ENCODE results near the gene OOSP4A.

OOSP4A gene

DNA sequence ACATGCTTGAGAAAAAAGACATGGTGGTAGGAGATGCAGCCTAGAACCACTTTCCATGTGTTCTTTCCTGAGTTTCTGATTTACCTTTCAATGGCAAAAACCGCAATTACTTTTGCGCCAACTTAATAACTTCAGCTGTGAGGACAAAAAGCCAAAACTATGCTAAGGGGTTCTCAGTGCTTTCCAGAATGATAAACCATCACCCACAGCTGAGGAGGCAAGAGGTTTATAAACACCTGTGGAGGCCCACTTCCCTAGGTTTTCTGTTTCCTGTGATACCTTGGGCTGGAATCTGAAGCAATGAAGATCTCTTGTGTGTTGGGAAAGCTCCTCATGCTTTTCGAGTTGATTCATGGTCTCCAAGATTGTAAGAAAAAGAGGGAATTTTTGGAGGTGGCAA is at the start of gene OOSP4A:
TSS of gene OOSP4A (plus strand) at position 301 of the 400 bp plus-strand sequence. CDS start at position 301, 0 bp downstream.
- no peak for DNase-seq (ENCODE audit: low read depth)
- TF ChIP-seq, protein P1, sequence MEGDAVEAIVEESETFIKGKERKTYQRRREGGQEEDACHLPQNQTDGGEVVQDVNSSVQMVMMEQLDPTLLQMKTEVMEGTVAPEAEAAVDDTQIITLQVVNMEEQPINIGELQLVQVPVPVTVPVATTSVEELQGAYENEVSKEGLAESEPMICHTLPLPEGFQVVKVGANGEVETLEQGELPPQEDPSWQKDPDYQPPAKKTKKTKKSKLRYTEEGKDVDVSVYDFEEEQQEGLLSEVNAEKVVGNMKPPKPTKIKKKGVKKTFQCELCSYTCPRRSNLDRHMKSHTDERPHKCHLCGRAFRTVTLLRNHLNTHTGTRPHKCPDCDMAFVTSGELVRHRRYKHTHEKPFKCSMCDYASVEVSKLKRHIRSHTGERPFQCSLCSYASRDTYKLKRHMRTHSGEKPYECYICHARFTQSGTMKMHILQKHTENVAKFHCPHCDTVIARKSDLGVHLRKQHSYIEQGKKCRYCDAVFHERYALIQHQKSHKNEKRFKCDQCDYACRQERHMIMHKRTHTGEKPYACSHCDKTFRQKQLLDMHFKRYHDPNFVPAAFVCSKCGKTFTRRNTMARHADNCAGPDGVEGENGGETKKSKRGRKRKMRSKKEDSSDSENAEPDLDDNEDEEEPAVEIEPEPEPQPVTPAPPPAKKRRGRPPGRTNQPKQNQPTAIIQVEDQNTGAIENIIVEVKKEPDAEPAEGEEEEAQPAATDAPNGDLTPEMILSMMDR (conservative IDR thresholded peaks at IDR 0.05; ENCODE audit: low read depth, low read length): no peak

DNA sequence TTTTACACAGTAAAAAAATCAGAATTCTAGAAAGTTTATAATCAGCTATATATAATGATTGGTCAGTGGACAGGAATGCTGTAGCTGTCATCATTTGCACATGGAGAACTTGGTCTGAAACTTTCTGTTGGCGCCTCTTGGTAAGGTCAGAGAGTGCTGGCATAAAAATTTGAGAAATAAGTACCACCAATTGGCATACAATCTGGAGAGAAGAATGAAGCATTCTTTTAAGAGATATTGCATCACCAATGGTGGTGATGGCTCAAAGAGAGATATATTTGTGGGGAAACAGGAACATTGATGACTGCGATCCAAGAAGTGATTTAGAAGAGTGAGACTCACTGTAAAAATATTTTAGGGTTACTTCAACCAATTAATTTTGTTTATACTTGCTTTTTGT is 45.4 kb upstream of the OOSP4A start:
- no peak overlapping the region for H3K4me3 ChIP-seq (ENCODE audit: low read length)
- DNase-seq (ENCODE audit: low read depth): no peak
- TF ChIP-seq, protein P1 (conservative IDR thresholded peaks at IDR 0.05; ENCODE audit: low read depth, low read length): no peak

More for the DNA sequence above, at the start of gene OOSP4A:
- H3K4me3 ChIP-seq (ENCODE audit: low read length): no peak within 1 kb of the TSS

DNA sequence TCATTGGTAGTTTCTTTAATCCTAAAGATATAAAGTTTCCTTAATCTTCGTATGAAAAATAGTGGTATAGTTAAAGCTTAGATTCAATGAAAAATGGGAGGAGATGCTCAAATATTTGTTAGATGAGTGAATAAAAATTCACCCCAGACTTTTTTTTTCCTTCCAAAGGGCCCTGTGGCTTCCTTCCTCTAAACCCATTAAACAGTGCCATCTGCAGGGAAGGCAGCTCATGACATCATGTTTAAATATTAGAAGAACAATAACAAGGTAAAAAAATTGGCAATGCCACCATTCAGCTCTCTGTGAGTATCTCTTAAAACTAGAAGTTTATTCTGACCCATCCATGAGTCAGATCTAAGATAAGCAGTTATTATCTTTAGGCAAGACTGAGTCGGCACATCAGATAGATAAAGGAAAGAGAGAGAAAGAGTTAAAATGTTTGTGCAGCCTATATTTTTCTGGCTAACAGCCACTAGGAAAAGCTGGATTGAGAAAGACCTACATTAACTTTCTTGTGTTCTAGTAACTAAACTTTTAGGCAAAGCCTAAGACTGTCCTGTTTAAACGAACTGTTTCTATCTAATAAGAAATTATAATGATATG is 44.7 kb upstream of the OOSP4A start:
- TF ChIP-seq, protein P1 (conservative IDR thresholded peaks at IDR 0.05; ENCODE audit: low read depth, low read length): peak; percentile 71
- H3K4me3 ChIP-seq (ENCODE audit: low read length): no peak overlapping the region
- no peak for DNase-seq (ENCODE audit: low read depth)

DNA sequence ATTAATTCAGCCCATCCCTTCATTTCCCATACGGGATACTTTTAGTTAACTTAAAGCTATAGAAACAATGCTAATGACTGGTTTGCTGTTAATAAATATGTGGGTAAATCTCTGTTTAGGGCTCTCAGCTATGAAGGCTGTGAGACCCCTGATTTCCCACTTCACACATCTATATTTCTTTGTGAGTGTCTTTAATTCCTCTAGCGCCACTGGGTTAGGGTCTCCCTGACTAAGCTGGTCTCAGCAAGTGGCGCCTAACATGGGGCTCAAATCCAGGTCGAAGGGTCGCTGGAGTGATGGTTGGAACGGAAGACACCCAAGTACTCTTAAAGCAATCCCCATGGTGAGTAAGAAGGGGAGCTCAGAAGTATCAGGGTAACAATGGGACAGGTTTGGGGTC is 40.0 kb upstream of the OOSP4A start:
- DNase-seq (ENCODE audit: low read depth): no peak
- TF ChIP-seq, protein P1 (conservative IDR thresholded peaks at IDR 0.05; ENCODE audit: low read depth, low read length): no peak
- H3K4me3 ChIP-seq (ENCODE audit: low read length): no peak overlapping the region

DNA sequence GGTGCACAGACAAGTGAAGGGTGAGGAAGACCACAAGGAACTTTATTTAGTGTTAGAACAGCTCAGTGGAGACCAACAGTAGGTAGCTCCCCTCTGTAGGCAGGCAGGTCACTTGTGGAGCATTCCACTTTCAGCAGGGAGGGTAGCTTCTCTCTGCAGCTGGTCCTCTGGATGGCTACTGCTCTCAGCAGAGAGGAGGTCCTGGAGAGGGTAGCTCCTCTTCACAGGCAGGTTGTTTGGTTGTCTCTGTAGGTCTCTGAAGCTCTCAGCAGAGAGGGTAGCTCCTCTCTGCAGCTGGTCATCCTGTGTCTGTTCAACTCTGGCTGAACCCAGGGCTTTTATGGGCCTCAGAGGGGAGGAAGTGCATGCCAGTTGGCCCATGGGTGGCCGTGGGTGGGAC is 32.1 kb upstream of the OOSP4A start:
- no peak for DNase-seq (ENCODE audit: low read depth)
- no peak overlapping the region for H3K4me3 ChIP-seq (ENCODE audit: low read length)
- TF ChIP-seq, protein P1 (conservative IDR thresholded peaks at IDR 0.05; ENCODE audit: low read depth, low read length): no peak

DNA sequence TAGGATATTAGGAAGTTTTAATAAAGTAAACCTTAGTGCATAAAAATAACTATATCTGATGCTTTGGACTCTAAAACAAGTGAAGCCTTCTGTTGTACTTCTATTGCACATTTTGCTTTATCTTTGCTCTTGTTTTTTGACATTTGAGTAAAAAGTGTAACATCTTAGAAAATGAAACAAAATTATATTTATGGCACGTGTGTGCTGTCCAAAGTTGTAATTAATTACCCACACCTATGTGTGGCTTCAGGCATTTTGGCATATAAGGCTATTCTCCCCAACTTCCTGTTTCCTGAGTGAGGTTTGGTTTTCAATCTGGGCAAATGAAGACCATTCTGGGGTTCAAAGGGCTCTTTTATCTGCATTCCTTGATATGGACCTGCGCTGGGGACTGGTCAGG is 25.7 kb upstream of the OOSP4A start, which contains the start of gene OOSP1:
TSS of gene OOSP1 (plus strand) at position 301 of the 400 bp plus-strand sequence. CDS start at position 324, 23 bp downstream.
- TF ChIP-seq, protein P1 (conservative IDR thresholded peaks at IDR 0.05; ENCODE audit: low read depth, low read length): no peak
- no peak within 1 kb of the TSS for H3K4me3 ChIP-seq (ENCODE audit: low read length)
- no peak for DNase-seq (ENCODE audit: low read depth)

DNA sequence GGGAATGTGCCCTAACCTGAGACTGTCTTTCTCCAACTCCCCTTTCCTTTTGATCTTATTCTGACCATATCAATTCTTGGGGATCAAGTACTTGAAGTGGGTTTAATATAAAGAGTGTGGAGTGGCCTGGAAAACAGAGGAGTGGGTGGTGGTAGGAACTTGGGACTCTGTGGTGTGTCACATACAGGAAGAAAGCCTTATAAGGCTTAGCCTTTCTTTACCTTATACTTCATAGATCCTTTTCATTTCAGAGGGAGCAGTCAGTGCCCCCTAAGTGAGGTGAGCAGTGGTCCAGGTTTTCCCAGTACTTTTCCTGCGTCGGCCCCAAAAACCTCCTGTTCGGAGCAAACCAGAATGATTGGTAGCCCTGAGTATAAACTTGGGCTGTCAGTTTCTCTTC is 25.1 kb upstream of the OOSP4A start:
- no peak for DNase-seq (ENCODE audit: low read depth)
- no peak overlapping the region for H3K4me3 ChIP-seq (ENCODE audit: low read length)
- TF ChIP-seq, protein P1 (conservative IDR thresholded peaks at IDR 0.05; ENCODE audit: low read depth, low read length): no peak

All from retinal pigment epithelial cell (primary cell).